ENCODE measurements around the gene SHISA2. TPM values are rescaled to one million over a fixed set of nuclear protein-coding genes. Genes with fewer than 3 reads are reported as not detected.

SHISA2 gene
- total and polyA plus RNA-seq, 2 of the 8 experiments (the other 6 are each of a cell fraction or from before 2014, with no cell fraction given): 10.2 to 23.8 TPM

DNA sequence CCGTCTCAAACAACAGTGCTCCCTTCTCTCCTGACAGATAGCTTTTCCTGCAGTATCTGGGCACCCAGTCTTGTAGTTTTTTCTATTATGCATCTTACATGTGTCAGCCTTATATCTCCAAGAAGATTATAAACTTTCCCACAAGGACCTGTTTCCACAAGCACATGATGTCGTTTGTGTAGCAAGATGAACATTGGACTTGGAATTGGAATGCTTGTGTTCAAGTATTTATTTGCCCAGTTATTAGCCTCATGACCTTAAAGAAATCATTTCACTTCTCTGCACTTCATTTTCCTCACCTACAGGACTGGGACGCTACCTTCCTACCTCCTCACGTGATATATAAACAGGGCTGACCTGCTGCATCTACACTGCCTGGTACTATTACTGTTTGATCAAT, 21.5 kb downstream of the SHISA2 start:
- ChIA-PET CTCF (ENCODE audit: partially characterized antibody) (interaction anchor here (1.1 to 9.2 kb wide), 3 partner anchors 8 to 456 kb away, joined by 3 to 53 read pairs (median 7); no protein-coding TSS in a partner anchor), POLR2A (ENCODE audit: partially characterized antibody) (interaction anchor here (1.8 kb wide), 1 partner anchor 21 kb away, joined by 6 read pairs; the partner anchor contains the start of gene SHISA2)
- Histone ChIP-seq H3K23ac (ENCODE audit: insufficient read length) (no peak overlapping the region), H3K14ac (ENCODE audit: insufficient read length) (no peak overlapping the region), H3K4me1 (replicated peaks in 1 of 4; ENCODE audit: control insufficient read depth in 3 of 4, insufficient read depth in 4 of 4, low read length in 3 of 4) (peaks cover 0 to 9% (median 5%) of the 10 kb centered on the region in 4 experiments; a peak in 5 of 7 replicates), H3K9ac (replicated peaks in 1 of 4; ENCODE audit: extremely low read depth in 1 of 4, low read depth in 3 of 4, low read length in 3 of 4) (no peak overlapping the region), H3K79me2 (ENCODE audit: control insufficient read depth in 1 of 2, insufficient read depth in 2 of 2, low read length in 2 of 2) (no peaks in the 10 kb centered on the region), H3K36me3 (ENCODE audit: control insufficient read depth in 2 of 4, insufficient read depth in 4 of 4, low read length in 3 of 4) (0 out of 8 replicates have a peak, but pooled peaks cover 0 to 2% (median 0%) of the 10 kb centered on the region in 4 experiments), H2BK120ac (replicated peaks; ENCODE audit: low read depth, low read length) (no peak overlapping the region), H3K4me3 (ENCODE audit: extremely low read depth in 1 of 4, insufficient read depth in 2 of 4, low read depth in 3 of 4, low read length in 4 of 4) (no peak overlapping the region), H2AFZ (ENCODE audit: low read length) (0 out of 2 replicates have a peak overlapping the region, but pooled peaks have one; percentile 1), H3K56ac (replicated peaks; ENCODE audit: insufficient read length, low read depth, low read length) (no peak overlapping the region), H4K20me1 (replicated peaks in 1 of 2; ENCODE audit: control insufficient read depth in 1 of 2, insufficient read depth in 2 of 2, low read length in 2 of 2) (no peaks in the 10 kb centered on the region), H2BK12ac (ENCODE audit: low read depth, low read length) (no peak overlapping the region), H3K9me3 (ENCODE audit: insufficient read depth in 2 of 2, low read depth in 1 of 2, low read length in 1 of 2) (peaks cover 5 to 6% of the 10 kb centered on the region in 2 experiments; a peak in 3 of 4 replicates), H3K4me2 (ENCODE audit: insufficient read depth in 1 of 2, low read depth in 2 of 2, low read length in 2 of 2) (no peak overlapping the region), H4K91ac (replicated peaks; ENCODE audit: insufficient read length, low read length) (no peak overlapping the region), H2BK20ac (ENCODE audit: low read length) (no peak overlapping the region), H2BK15ac (ENCODE audit: low read length) (no peak overlapping the region), H3K27me3 (replicated peaks in 1 of 4; ENCODE audit: control insufficient read depth in 3 of 4, extremely low read depth in 1 of 4, insufficient read depth in 3 of 4, low read length in 3 of 4) (no peaks in the 10 kb centered on the region), H3K18ac (ENCODE audit: extremely low read depth, low read length) (no peak overlapping the region), H2AK5ac (ENCODE audit: low read depth, low read length) (no peak overlapping the region), H3K27ac (ENCODE audit: low read depth, low read length) (no peak overlapping the region), H2BK5ac (ENCODE audit: low read depth, low read length) (no peak overlapping the region), H3K23me2 (ENCODE audit: low read depth, low read length) (no peaks in the 10 kb centered on the region), H3K4ac (replicated peaks; ENCODE audit: insufficient read length, low read depth, low read length) (no peak overlapping the region), H3K79me1 (ENCODE audit: low read depth, low read length) (no peaks in the 10 kb centered on the region), H4K5ac (ENCODE audit: insufficient read length, low read depth, low read length) (no peak overlapping the region), H4K8ac (ENCODE audit: extremely low read depth, insufficient read depth, low read length) (no peak overlapping the region)
- DNase-seq (ENCODE audit: low read depth in 1 of 2, low spot score in 2 of 2) (no peak), FAIRE-seq (no peak)
- no peak for TF ChIP-seq ZNF274 (IDR thresholded peaks at IDR 0.05; ENCODE audit: borderline replicate concordance, extremely low read depth, low read length)
- no peak for TF ChIP-seq SIRT6 (IDR thresholded peaks at IDR 0.05; ENCODE audit: low read length)
- TF ChIP-seq JUN (IDR thresholded peaks at IDR 0.05; ENCODE audit: low read depth, low read length): no peak
- no peak for TF ChIP-seq SUZ12 (IDR thresholded peaks at IDR 0.05; ENCODE audit: low read length)
- TF ChIP-seq TCF12 (IDR thresholded peaks at IDR 0.05; ENCODE audit: low read depth, low read length): no peak
- no peak for TF ChIP-seq SIN3A (conservative IDR thresholded peaks at IDR 0.05 in 1 of 2, IDR thresholded peaks at IDR 0.05 in 1 of 2; ENCODE audit: low read depth in 1 of 2, low read length in 2 of 2)
- TF ChIP-seq KDM5A (IDR thresholded peaks at IDR 0.05; ENCODE audit: low read length): no peak
- TF ChIP-seq, protein P1, sequence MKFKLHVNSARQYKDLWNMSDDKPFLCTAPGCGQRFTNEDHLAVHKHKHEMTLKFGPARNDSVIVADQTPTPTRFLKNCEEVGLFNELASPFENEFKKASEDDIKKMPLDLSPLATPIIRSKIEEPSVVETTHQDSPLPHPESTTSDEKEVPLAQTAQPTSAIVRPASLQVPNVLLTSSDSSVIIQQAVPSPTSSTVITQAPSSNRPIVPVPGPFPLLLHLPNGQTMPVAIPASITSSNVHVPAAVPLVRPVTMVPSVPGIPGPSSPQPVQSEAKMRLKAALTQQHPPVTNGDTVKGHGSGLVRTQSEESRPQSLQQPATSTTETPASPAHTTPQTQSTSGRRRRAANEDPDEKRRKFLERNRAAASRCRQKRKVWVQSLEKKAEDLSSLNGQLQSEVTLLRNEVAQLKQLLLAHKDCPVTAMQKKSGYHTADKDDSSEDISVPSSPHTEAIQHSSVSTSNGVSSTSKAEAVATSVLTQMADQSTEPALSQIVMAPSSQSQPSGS (IDR thresholded peaks at IDR 0.05; ENCODE audit: low read length): no peak
- TF ChIP-seq NANOG (IDR thresholded peaks at IDR 0.05; ENCODE audit: insufficient read depth, low read depth, low read length, poor library complexity, severe bottlenecking): no peak
- TF ChIP-seq RAD21 (IDR thresholded peaks at IDR 0.05 in 1 of 2, conservative IDR thresholded peaks at IDR 0.05 in 1 of 2; ENCODE audit: low read depth in 2 of 2, low read length in 2 of 2): no peak
- no peak for TF ChIP-seq EGR1 (IDR thresholded peaks at IDR 0.05; ENCODE audit: borderline replicate concordance, low read depth, low read length)
- 88% methylated on average over 4 of the region's 4 CpGs; no CpG with 5 or more reads in 1 of the 2 experiments for WGBS, 2 experiments (ENCODE audit: extremely low coverage in 1 of 2, insufficient coverage in 1 of 2, insufficient read length in 1 of 2, insufficient replicate concordance in 2 of 2, low coverage in 1 of 2, low lambda C conversion rate in 2 of 2, missing lambda C conversion rate in 1 of 2)
